ENCODE measurements around the gene CBX1.

DNA sequence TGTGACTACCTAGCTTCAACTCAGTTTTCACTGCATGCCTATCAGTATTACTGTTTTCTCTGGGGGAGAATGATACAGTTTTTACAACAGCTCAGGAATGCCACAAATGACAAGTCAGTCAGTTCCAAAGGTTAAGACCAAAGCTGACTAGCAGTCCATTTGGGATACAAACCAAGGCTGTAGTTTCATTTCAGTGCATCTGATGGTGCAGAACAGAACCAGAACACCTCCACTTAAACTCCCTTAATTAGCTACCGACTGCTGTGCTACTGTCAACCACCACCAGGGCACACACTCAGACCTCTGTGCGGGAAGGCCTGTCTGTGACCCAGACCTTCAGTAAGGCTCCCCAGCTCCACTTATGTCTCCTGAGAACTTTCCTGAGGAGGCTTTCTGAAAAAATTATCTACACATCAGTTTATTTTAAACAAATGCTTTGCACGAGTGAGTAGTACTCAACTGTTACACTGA lies 32.8 kb downstream of the CBX1 start:
- TF ChIP-seq, protein P1, sequence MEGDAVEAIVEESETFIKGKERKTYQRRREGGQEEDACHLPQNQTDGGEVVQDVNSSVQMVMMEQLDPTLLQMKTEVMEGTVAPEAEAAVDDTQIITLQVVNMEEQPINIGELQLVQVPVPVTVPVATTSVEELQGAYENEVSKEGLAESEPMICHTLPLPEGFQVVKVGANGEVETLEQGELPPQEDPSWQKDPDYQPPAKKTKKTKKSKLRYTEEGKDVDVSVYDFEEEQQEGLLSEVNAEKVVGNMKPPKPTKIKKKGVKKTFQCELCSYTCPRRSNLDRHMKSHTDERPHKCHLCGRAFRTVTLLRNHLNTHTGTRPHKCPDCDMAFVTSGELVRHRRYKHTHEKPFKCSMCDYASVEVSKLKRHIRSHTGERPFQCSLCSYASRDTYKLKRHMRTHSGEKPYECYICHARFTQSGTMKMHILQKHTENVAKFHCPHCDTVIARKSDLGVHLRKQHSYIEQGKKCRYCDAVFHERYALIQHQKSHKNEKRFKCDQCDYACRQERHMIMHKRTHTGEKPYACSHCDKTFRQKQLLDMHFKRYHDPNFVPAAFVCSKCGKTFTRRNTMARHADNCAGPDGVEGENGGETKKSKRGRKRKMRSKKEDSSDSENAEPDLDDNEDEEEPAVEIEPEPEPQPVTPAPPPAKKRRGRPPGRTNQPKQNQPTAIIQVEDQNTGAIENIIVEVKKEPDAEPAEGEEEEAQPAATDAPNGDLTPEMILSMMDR (optimal IDR thresholded peaks at IDR 0.05 in 1 of 3, IDR thresholded peaks at IDR 0.05 in 1 of 3, conservative IDR thresholded peaks at IDR 0.05 in 1 of 3; ENCODE audit: extremely low read depth in 1 of 3, insufficient read depth in 2 of 3, low read length in 3 of 3): peak; percentile 33 to 65 (median 52)
- no peak for TF ChIP-seq EZH2 (IDR thresholded peaks at IDR 0.05; ENCODE audit: low read length)
